HG02870 (cell line): ENCODE measurements around the gene RRP1.
"Not testable (repeated sequence)": the region's sequence is repeated elsewhere in the genome, so short reads cannot be mapped to it uniquely, and the experiment has no call there.

Experiments
- ATAC-seq: cut with Tn5 transposase; IDR thresholded peaks from one replicate; pipeline ENCODE4 v1.9.1; 2021; ENCODE audit warnings: mild to moderate bottlenecking, moderate library complexity; ENCODE audit not compliant: unreplicated experiment

The RRP1 gene

DNA sequence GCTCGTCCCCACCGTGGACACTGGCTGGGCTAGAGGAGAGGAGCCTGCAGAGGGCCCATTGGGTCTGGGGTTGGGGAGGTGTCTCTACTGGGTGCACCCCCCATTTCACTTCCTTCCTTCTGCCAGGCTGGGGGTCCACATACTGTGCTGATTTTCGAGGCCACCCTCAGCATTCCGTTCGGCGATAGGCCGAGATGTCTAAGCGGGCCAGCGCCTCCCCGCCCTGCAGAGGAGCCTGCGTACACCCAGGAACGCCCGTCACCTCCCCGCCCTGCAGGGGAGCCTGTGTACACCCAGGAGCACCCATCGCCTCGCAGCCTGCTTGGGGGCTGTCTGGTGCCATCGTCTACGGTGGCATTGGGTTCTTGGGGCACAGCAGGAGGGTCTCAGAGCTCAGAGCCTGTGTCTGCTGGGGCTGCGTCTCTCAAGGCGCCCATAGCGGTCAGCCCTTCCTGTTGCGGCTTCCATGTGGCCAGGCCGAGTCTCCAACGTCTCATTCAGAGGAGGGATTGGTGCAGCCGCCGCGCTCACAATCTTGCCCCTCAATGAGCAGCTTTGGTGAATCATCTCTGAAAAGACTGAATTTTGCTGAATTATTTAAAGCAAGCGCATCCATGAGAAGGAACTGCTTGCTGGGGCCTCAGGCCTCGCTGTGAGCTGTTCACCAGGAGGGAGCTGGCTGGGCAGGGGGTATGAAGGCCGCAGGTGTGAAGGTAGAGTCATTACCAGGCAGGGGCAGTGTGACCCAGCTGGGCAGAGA, 44.9 kb downstream of the RRP1 start:
- no peak for ATAC-seq

GRCh38 chr21:43835050-43835449, 45.7 kb downstream of the RRP1 start:
- no peak for ATAC-seq

DNA sequence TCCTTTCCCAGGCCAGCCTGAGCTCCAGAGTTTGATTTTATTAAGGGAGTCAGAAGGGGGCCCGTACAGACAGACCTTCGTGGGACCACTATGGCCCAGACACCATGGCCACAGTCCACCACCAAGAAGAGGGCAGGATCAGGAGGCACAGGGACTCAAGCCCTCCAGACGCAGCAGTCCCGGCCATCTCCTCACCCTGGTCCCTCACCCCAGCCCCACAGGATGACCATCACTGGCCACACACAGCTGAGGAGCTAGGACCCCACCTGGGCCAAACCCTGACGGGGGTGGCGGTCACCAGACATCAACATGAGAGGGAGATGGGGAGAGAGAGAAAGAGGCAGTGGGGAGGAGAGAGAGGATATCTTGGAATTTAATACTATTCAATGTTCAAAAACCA, 46.5 kb downstream of the RRP1 start:
- no peak for ATAC-seq

GRCh38 chr21:43836616-43837015, 47.2 kb downstream of the RRP1 start:
- ATAC-seq, result no peak

DNA sequence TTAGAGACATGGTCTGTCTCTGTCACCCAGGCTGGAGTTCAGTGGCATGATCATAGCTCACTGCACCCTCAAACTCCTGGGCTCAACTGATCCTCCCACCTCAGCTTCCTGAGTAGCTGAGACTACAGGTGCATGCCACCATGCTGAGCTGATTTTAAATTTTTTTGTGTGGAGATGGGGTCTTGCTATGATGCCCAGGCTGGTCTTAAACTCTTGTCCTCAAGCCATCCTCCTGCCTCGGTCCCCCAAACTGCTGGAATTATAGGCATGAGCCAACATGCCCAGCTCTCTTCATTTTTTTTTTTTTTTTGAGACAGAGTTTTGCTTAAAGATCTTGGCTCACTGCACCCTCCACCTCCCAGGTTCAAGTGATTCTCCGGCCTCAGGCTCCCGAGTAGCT, 50.9 kb downstream of the RRP1 start:
- no peak for ATAC-seq

GRCh38 chr21:43842742-43843141, 53.4 kb downstream of the RRP1 start:
- ATAC-seq, result no peak

DNA sequence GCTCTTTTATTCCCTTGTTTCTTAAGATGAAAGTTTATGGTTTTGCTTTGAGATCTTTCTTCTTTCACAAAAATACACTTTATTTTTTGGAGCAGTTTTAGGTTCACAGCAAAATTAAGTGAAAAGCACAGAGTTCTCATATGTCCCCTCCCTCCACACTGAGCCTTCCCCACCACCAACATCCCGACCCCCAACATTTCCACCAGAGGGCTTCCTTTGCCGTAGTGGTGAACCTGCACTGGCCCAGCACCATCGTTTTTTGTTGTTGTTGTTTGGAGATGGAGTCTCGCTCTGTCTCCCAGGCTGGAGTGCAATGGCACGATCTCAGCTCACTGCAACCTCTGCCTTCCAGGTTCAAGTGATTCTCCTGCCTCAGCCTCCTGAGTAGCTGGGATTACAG, 55.5 kb downstream of the RRP1 start:
- ATAC-seq, result not testable (repeated sequence)

GRCh38 chr21:43845386-43845785, 56.0 kb downstream of the RRP1 start:
- ATAC-seq, result no peak

DNA sequence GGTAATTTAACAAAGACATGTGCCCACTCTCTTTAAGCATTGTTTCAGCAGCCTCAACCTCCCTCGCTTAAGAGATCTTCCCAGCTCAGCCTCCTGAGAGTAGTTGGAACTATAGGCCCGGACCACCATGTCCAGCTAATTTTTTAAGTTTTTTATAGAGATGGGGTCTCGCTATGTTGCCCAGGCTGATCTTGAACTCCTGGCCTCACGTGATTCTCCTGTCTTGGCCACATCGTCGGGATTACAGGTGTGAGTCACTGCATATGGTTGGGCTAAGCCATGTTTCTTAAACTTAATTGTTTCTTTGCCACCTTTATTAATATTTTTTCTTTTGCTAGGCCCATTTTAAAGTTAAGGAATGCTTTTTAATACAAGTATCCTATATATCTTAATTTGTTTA, 57.1 kb downstream of the RRP1 start:
- ATAC-seq, result no peak

GRCh38 chr21:43847301-43847700, 57.9 kb downstream of the RRP1 start:
- ATAC-seq, result no peak

GRCh38 chr21:43848771-43849170, 59.4 kb downstream of the RRP1 start:
- ATAC-seq, result no peak

GRCh38 chr21:43849532-43850299, 60.3 kb downstream of the RRP1 start:
- ATAC-seq, result no peak

GRCh38 chr21:43850728-43851295, 61.4 kb downstream of the RRP1 start:
- ATAC-seq, result no peak

GRCh38 chr21:43851593-43851992, 62.2 kb downstream of the RRP1 start:
- ATAC-seq, result no peak

DNA sequence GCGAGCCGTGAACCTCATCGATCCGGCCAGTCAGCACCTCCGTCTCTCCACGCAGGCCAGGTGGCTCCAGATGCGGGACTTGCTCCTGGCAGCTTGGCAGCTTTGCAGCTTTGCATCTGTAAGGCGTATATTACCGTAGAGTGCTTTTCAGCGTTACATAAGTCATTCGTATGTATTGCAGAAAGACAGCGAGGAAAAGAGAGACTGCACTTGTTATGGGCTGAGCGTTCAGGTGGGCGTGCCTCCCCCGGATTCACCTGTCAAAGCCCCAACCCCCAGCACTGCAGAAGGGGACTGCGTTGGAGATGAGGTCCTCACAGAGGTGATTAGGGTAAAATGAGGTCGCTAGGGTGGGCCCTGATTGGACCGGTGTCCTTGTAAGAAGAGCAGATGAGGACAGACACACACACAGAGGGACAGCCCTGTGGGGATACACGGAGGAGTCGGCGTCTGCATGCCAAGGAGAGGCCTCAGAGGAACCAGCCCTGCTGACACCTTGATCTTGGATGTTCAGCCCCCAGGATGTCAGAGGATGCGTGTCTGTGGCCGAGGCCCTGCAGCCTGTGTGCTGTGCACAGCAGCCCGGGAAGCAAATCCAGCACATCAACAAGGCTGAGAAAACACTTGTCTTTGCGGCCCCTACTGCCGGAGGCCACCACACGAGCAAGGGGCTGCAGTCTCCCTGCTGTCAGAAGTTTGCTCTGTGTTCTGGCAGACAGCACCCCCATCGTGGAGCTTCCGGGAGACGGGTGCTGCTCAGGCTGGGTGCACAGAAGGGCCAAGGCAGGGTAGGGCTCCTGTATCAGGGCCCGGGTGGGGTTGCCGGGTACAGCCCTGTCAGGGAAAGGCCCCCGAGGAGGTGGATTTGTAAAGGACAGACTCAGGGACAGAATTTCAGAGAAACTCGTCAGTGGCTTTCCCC, 64.7 kb downstream of the RRP1 start:
- peak; percentile 22 for ATAC-seq
